Natural killer cell (primary cell): Measurements from ENCODE around the gene CCDC73. TPM values are rescaled to one million over a fixed set of nuclear protein-coding genes. Genes with fewer than 3 reads are reported as not detected.

Experiments used
- ATAC-seq, 3 donors: fragments of 150-1000 bp in 2 of 3; fragments of 200-7000 bp in 1 of 3; cut with Tn5 transposase; 1 replicate in 1 of 3; 2 replicates in 2 of 3; pipeline ENCODE4 v1.10.0; 2021; ENCODE audit warnings: mild to moderate bottlenecking in 2 of 3, moderate library complexity in 2 of 3
- DNase-seq, 2 donors: peaks; one replicate each; pipeline versions ENCODE4 v3.0.0 to v3.0.0-alpha.2; 2013 to 2021; ENCODE audit warnings: mixed read lengths in 1 of 2
- H3K27ac ChIP-seq: one replicate; pipeline ENCODE4 v1.5.1; 2013; ENCODE audit warnings: mild to moderate bottlenecking, low read length
- H3K27me3 ChIP-seq: one replicate; pipeline ENCODE4 v1.6.1; 2013; ENCODE audit warnings: low read length; ENCODE audit not compliant: control insufficient read depth, insufficient read depth
- H3K36me3 ChIP-seq: one replicate; pipeline ENCODE4 v1.6.1; 2013; ENCODE audit warnings: low read length; ENCODE audit not compliant: control insufficient read depth, insufficient read depth
- H3K4me1 ChIP-seq: one replicate; pipeline ENCODE4 v1.6.1; 2013; ENCODE audit warnings: low read length; ENCODE audit not compliant: control insufficient read depth, insufficient read depth
- H3K4me3 ChIP-seq: one replicate; pipeline ENCODE4 v1.5.1; 2013; ENCODE audit warnings: low read length
- H3K9me3 ChIP-seq: one replicate; pipeline ENCODE4 v1.6.1; 2013; ENCODE audit warnings: low read length; ENCODE audit not compliant: control insufficient read depth, insufficient read depth
- H3K27ac Mint-ChIP-seq, 2 donors: one replicate each; pipeline ENCODE4 v1.8.0; 2022; ENCODE audit warnings: mild to moderate bottlenecking in 2 of 2, mixed read lengths in 2 of 2, moderate library complexity in 1 of 2
- H3K27me3 Mint-ChIP-seq, 2 donors: one replicate each; pipeline ENCODE4 v1.8.0; 2022; ENCODE audit warnings: low read depth in 2 of 2, mixed read lengths in 2 of 2
- H3K36me3 Mint-ChIP-seq: one replicate; pipeline ENCODE4 v1.8.0; 2022; ENCODE audit warnings: mixed read lengths
- H3K4me1 Mint-ChIP-seq, 2 donors: one replicate each; pipeline ENCODE4 v1.8.0; 2022; ENCODE audit warnings: mixed read lengths in 2 of 2
- H3K4me3 Mint-ChIP-seq: one replicate; pipeline ENCODE4 v1.8.0; 2022; ENCODE audit warnings: mild to moderate bottlenecking, moderate library complexity, mixed read lengths
- H3K9me3 Mint-ChIP-seq, 2 donors: one replicate each; pipeline ENCODE4 v1.8.0; 2022; ENCODE audit warnings: mixed read lengths in 2 of 2
- CTCF ChIP-seq: fragments of 200-600 bp; IDR thresholded peaks from one replicate; pipeline ENCODE4 v1.8.0; 2022; ENCODE audit warnings: antibody characterized with exemption
- WGBS: methylation state at CpG from one replicate; pipeline ENCODE4 v1.1.7; 2013; ENCODE audit warnings: missing lambda C conversion rate; ENCODE audit not compliant: insufficient coverage; 5-methylcytosine and 5-hydroxymethylcytosine counted together
- intact Hi-C: fragments of 100-400 bp; cut with micrococcal nuclease; formaldehyde crosslinking; loops from one replicate; pipeline ENCODE4 v1.14.2; 2022
- total RNA-seq, 4 donors: library from RNA; stranded (reverse); fragments of 120-200 nt in 1 of 4; gene quantifications; one replicate each; pipeline versions ENCODE4 v1.2.3 to v1.2.4, GENCODE V29; 2013 to 2022

Gene CCDC73
- total RNA-seq, 3 donors from 2014 or later (not counting 1 experiment from before 2014, with no cell fraction given): not detected

- Histone ChIP-seq H3K36me3 (peaks cover 92% of the 10 kb centered on the region), H3K4me1 (no peaks in the 10 kb centered on the region), H3K27ac (no peak overlapping the region), H3K9me3 (no peaks in the 10 kb centered on the region), H3K4me3 (no peak overlapping the region), H3K27me3 (no peaks in the 10 kb centered on the region)
- DNase-seq: no peak
- intact Hi-C loops: no loop called here
- Mint-ChIP-seq H3K4me1 (peaks cover 6 to 18% of the 10 kb centered on the region in 2 donors), H3K27ac (no peak overlapping the region), H3K36me3 (peaks cover 22% of the 10 kb centered on the region), H3K4me3 (no peak overlapping the region), H3K27me3 (no peaks in the 10 kb centered on the region), H3K9me3 (no peaks in the 10 kb centered on the region)
- ATAC-seq: peak in 1 of 3 donors; percentile 53
- no peak for TF ChIP-seq CTCF
Measured at GRCh38 chr11:32594272-32594671, 200.2 kb downstream of the CCDC73 start.

- DNase-seq (peak in 1 of 2 donors; percentile 19), ATAC-seq (no peak)
- WGBS: 75% methylated on average over 4 of the region's 4 CpGs
- Histone ChIP-seq H3K9me3 (no peaks in the 10 kb centered on the region), H3K4me3 (no peak overlapping the region), H3K4me1 (peaks cover 12% of the 10 kb centered on the region), H3K27ac (no peak overlapping the region), H3K27me3 (no peaks in the 10 kb centered on the region), H3K36me3 (peaks cover 23% of the 10 kb centered on the region)
- Mint-ChIP-seq H3K4me1 (peaks cover 35 to 47% of the 10 kb centered on the region in 2 donors), H3K27me3 (no peaks in the 10 kb centered on the region), H3K9me3 (no peaks in the 10 kb centered on the region), H3K36me3 (peaks cover 3% of the 10 kb centered on the region), H3K4me3 (peak overlapping the region; percentile 9), H3K27ac (peak overlapping the region in 1 of 2 donors; percentile 94)
- intact Hi-C loops: no loop called here
- no peak for TF ChIP-seq CTCF
Measured at GRCh38 chr11:32586576-32587190, 207.8 kb downstream of the CCDC73 start.

- Mint-ChIP-seq H3K36me3 (no peaks in the 10 kb centered on the region), H3K4me1 (peaks cover 35 to 47% of the 10 kb centered on the region in 2 donors), H3K4me3 (peak overlapping the region; percentile 98), H3K27ac (peak overlapping the region; percentile 94 to 98), H3K9me3 (no peaks in the 10 kb centered on the region), H3K27me3 (no peaks in the 10 kb centered on the region)
- Histone ChIP-seq H3K36me3 (peaks cover 9% of the 10 kb centered on the region), H3K4me3 (peak overlapping the region; percentile 89), H3K27me3 (no peaks in the 10 kb centered on the region), H3K9me3 (no peaks in the 10 kb centered on the region), H3K4me1 (peaks cover 12% of the 10 kb centered on the region), H3K27ac (peak overlapping the region; percentile 13)
- no peak for ATAC-seq
- 42% methylated on average over 7 of the region's 7 CpGs for WGBS
- intact Hi-C loops: loop anchor here (5.0 kb wide), 2 partner anchors 1078 to 1218 kb away; partner anchors contain the start of genes DCDC1, DNAJC24, ELP4 and IMMP1L
- DNase-seq: peak in 1 of 2 donors; percentile 12
- no peak for TF ChIP-seq CTCF
Measured at GRCh38 chr11:32584921-32585320, 209.5 kb downstream of the CCDC73 start.
